Measurements from ENCODE around the gene IL36B.

IL36B gene

DNA sequence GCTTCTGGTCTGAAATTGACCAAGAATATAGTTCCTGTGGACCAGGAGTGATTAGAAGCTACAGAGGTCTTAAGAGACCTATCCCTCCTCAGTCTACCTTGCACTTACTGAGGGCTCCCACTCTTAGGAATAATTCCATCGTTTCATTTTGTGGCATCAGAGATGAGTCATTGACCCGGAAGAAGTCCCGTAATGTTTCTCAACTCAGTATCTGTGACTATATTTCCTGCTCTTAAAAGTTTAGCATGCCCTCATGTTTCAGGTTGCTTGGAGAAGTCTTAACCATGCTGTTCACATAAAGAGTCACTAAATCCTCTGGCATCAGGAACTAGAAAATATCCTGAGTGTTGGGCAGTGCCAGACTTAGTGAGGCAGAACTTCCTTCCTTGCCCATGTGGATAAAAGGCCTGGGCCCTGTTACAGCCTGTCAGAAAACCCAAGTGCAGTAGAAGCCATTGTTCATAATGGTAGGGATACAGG lies 47.6 kb downstream of the IL36B start, which contains the start of gene IL36A:
IL36A (plus strand) TSS at position 430 of the 480 bp plus-strand sequence. CDS start 413 bp downstream, outside the sequence.
- no peak for FAIRE-seq

DNA sequence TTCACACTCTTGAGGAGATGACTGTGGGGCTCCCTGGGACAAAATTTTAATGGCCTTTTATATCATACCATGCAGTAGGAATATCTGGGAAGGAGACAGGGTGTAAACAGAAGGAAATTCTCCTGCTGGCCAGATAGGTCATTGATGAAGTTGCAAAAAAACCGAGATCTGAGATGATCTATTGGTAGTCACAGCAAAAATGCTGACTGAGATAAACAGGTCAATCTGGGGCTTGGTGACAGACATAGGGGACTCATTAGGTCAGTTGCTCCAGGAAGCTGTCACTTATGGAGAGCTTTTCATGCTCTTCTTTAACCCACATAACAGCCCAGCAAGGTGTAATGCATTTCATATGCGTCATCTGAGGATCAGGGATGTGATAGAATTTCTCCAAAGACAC lies 50.0 kb downstream of the IL36B start:
- FAIRE-seq: no peak

DNA sequence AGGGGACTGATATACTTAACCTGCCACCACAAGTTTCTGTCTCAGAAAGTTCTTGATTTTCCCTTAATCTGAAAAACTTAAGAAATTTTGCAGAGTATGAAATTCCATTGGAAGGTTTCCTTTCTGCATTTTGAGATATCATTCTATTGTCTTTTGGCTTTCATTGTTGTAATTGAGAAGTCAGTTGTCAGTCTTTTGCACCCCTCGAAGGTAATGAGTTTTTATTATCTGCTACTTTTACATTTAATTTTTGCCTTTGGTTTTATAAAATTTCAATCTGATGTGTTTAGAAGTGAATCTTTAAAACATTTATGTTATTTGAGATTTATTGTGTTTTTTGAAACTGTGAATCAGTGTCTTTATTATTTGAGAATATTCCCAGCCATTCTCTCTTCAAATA lies 52.2 kb downstream of the IL36B start:
- FAIRE-seq: no peak

DNA sequence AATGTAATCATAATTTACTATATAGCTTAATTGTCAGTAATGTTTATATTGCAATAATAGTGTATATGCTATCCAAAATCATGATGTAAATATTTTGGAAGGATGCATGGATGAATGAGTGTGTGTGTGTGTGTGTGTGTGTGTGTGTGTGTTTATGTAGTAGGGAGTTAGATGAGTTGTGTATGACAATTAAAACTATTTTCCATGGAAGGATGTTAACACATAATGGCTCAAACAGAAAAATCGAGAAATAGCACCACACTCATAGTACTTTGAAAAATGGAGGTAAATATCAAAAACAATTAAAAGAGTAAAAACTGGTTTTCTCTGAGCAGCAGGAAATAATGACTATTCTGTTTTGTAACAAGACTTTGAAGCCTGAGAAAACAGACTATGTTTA lies 55.5 kb downstream of the IL36B start:
- FAIRE-seq: no peak

DNA sequence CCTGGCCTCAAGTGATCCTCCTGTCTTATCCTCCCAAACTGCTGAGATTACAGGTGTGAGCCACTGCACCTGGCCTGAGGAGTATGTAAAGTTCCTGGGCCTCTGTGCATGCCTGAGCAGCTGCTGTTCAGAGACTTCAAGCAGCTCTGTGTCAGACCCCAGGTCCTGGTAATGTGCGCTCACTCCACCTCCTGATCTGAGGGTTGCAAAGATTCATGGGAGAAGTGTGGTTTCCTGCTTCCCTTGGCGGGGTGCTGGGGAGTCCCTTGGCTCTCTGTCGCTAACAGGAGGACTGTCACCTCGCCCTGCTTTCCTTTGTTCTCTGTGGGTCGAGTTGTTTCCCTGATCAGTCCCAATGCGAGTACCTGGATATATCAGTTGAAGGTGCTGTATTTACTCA lies 56.0 kb downstream of the IL36B start:
- no peak for FAIRE-seq

DNA sequence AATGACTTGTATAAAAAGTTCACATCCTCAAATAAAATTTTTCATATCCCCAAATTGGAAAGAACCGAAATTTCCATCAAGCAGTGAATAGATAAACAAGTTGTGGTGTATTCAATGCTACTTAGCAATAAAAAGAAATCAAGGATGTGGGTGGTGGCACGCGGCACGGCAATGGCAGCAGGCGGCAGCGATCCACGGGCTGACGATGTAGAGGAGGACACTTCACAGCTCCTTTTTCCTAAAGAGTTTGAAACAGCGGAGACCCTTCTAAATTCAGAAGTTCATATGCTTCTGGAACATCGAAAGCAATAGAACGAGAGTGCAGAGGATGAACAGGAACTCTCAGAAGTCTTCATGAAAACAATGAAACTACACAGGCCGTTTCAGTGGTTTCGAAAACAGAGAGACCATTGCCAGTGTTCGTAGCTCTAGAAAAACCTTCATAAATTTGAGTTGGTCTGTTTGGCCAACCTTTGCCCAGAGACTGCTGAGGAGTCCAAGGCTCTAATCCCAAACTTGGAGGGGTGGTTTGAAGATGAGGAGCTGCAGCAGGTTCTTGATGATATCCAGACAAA lies 57.2 kb downstream of the IL36B start:
- no peak for FAIRE-seq

DNA sequence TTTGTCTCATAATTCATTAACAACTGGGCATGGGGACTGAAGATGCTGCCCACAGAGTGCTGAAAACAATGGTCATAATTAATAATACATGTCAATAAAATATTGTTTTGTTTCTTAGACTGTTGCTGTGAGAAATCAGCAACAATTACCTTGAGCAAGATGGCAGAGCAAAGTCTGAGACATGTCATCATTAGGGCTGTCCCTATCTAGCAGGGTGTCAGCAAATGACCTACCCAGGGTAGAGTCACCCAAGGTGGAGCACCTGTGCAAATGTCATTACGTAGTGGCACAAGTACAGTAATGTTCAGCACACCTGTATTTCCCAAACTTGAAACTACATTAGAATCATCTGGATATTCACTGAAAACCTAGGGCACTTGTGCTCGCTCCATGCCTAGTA lies 58.0 kb downstream of the IL36B start:
- no peak for FAIRE-seq

DNA sequence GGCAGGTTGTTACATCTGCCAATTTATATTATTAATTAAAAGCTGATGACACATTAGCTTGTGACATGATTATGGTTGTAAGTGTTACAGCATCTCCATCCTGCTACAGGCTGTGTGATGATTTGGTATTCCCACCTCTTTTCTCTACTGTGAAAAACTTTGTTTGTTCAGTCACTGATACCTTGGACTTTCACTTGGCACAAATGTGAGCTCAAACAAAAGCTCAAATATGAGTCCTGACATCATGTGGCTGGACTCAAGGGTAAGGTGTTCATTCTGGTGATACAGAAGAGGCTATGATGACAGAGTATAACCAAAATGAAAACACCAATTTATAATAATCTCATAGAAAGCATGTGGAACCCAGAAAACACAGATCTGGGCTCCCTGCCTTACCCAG lies 58.8 kb downstream of the IL36B start:
- no peak for FAIRE-seq

DNA sequence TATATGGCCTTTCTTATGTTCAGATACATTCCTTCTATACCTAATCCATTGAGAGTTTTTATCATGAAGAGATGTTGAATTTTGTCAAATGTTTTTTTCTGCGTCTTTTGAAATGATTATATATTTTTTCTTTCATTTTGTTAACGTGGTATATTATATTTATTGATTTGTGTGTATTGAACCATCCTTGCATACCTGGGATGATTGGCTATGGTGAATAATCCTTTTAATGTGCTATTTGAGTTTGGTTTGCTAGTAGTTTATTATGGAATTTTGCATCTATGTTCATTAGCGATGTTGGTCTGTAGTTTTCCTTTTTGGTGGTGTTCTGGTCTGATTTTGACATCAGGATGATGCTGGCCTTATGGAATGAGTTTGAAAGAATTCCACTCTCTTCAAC lies 63.1 kb downstream of the IL36B start:
- FAIRE-seq: no peak

DNA sequence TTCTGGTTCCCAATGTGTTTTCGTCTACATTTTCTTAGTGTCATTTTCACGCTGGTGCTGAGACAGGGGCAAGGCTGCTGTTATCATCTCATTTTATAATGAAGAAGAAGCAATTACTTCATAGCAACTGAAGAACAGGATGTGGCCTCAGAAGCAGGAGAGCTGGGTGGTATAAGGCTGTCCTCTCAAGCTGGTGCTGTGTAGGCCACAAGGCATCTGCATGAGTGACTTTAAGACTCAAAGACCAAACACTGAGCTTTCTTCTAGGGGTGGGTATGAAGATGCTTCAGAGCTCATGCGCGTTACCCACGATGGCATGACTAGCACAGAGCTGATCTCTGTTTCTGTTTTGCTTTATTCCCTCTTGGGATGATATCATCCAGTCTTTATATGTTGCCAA lies 67.6 kb downstream of the IL36B start:
- FAIRE-seq: no peak

DNA sequence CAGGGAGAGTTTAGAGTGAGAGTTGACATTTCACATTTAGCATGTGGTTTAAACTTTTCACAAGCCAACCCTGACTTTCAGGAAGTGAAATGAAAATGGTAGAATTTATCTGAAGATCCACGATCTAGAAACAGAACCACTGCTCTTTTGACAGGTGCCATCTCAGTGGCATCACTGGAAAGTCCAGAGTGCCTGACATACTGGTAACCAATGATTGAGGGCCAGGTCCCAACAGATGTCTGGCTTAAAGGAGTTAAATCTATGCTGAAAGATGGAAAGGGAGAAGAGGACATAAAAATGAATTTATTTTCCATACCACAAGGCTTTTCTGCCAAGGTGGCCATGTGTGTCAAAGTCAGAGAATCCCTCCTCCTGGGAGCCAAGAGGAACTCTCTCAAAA lies 72.1 kb downstream of the IL36B start:
- FAIRE-seq: no peak

DNA sequence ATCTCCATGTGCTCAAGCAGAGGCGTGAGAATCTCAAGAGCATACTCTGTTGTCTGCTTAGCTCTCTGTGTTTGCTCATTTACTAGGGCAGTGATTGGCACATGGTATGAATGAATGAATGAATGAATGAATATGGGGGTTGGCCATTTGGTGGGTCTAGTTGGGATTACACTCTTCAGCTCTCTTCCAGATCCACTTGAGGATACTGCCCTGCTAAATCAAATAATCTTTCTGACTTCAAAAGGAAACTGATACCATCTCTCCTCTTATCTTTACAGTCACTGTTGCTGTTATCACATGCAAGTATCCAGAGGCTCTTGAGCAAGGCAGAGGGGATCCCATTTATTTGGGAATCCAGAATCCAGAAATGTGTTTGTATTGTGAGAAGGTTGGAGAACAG lies 72.9 kb downstream of the IL36B start:
- no peak for FAIRE-seq

DNA sequence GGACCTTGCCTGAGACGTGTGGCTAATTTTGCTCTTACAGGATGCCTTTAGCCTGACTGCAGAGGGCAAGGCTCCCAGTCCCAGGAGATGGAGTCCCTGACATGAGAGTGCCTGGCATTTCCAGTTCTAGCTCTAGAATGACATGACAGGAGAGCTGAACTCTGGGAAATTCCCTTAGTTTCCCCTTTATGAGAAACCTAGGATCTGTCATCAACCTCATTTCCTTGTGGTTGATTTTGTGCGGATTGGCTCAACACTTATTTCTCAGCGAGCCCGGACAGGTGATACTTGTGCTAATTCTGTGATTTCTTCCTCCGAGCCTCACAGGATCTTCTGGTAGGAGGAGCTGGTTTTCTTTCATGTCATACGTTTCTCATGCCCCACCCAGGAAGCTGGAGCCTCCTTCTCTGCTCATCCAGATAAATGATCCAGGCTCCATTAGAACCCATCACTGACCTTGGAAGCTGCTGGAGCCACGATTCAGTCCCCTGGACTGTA lies 75.1 kb downstream of the IL36B start, which contains the start of gene IL36G:
IL36G (plus strand) TSS at position 448 of the 498 bp plus-strand sequence. CDS start 633 bp downstream, outside the sequence.
- FAIRE-seq: no peak
